Stimulated activated naive CD4-positive, alpha-beta T cell treated with Interleukin-2 at 50 U/mL for 16 hours (primary cell): Measurements from ENCODE around the gene MAN1A2.
"Not testable (repeated sequence)": the region's sequence is repeated elsewhere in the genome, so short reads cannot be mapped to it uniquely, and the experiment has no call there.

Experiments
- DNase-seq: peaks from one replicate; lab custom pipeline; 2025; lab: John Stamatoyannopoulos, UW

Gene MAN1A2

GRCh38 chr1:117367046-117368025 is at the start of gene MAN1A2:
Gene MAN1A2 (plus strand): TSS chr1:117367449. CDS start chr1:117368184, 735 bp downstream.
- DNase-seq, result peak; percentile 63

- no peak for DNase-seq
Measured at GRCh38 chr1:117318011-117318410, 49.2 kb upstream of the MAN1A2 start.

GRCh38 chr1:117318426-117318825 is 48.8 kb upstream of the MAN1A2 start:
- DNase-seq, result no peak

GRCh38 chr1:117320515-117320914 is 46.7 kb upstream of the MAN1A2 start:
- DNase-seq, result no peak

GRCh38 chr1:117321680-117322609 is 45.3 kb upstream of the MAN1A2 start:
- no peak for DNase-seq

GRCh38 chr1:117324357-117324756 is 42.9 kb upstream of the MAN1A2 start:
- no peak for DNase-seq

DNA sequence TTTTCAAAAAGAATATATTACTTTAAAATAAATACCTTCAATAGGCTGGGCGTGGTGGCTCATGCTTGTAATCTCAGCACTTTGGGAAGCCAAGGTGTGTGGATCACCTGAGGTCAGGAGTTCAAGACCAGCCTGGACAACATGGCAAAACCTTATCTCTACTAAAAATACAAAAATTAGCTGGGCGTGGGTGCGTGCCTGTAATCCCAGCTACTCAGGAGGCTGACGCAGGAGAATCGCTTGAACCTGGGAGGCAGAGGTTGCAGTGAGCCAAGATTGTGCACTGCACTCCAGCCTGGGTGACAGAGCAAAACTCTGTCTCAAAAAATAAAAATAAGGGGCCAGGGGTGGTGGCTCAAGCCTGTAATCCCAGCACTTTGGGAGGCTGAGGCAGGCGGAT is 41.2 kb upstream of the MAN1A2 start:
- DNase-seq, result not testable (repeated sequence)

DNA sequence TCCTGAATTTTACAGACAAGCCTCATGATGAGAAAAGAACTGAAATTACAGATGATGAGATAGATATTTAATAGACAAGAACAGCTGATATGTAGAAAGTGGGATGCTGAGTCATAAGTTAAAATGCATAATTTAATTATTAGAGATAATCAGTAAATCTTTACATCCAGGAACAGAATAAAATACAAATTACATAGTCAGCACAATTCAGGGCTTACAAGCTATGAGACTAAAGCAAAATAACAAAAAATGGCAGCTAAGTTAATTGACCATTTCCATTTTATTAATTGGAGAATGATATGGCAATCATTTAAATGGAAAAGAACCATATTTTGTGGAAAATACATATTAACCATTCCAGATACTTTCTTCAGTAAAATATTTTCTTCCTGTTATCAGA is 40.2 kb upstream of the MAN1A2 start:
- no peak for DNase-seq

- no peak for DNase-seq
Measured at GRCh38 chr1:117335376-117336086, 31.7 kb upstream of the MAN1A2 start.

- no peak for DNase-seq
Measured at GRCh38 chr1:117336088-117336817, 31.0 kb upstream of the MAN1A2 start.

DNA sequence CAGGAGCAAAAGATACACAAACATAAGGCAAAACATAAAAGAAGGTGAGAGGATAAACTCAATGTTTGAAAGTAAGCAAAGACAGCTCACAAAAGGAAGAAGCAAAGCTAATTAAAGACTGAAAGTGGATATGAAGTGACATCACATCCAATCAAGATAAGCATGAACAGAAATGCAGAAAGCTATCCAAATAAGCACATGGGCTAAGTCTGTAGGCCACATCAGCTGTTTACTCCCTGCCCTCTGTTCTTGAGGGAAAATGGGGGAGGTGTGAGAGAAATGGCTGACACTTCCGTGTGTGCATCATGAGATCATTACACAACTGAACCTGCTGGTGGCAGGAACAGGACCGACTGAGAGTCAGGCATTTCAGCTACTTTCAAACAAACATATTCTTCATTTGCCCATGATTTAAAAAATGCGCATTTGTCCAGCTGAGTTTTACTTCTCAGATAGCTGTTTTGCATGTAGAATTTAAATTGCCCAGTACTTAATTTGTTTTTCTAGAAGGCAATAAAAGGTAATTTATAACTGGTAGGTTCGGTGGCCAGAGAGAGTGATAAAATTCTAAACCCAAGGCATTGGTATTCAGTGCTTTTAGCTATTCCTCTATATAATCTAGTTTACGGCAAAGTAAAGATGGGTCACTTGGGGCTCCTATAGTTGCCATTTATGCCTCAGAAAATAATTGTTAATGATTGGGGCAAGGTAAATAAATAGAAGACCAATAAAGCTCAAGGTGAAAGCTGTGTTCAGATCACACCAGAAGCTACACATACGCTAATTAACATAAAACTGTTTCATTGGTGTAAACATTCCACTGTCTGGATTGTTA is 27.2 kb upstream of the MAN1A2 start:
- DNase-seq, result peak; percentile 1

DNA sequence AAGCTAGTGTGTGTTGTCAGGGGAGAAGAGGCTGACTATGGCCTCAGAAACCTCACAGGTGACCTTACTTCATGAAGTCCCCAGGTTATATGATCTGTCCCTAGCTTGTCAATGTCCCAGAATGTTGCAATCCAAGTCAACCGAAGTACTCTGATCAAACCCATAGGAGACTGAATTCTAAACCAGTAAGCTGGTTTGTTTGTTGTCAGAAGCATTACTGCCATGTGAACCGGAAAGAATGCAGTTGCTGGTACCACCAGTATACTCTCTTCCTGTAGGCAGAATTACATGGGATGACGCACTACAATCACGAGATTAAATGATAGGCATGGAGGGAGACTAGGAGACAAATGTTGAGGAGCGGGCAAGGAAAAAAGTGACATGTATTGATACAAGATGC is 26.1 kb upstream of the MAN1A2 start:
- no peak for DNase-seq

DNA sequence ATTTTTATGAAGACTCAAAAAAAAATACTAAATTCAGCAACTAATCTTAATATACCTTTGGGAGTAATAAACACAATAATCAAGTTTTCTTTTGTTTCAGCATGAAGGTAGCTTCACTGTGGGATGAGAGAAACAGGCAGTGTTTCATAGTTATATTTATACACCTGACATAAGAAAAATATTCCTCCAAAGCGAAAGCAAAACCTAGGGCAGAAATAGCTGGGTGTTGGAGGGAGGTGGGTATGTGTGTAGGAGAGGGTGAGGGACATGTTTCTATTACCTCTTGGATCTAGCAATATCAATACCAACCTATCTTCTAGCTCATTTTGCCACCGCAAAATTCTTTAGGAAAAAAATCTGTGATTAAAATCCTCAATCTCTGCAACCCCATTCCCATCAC is 24.9 kb upstream of the MAN1A2 start:
- no peak for DNase-seq

DNA sequence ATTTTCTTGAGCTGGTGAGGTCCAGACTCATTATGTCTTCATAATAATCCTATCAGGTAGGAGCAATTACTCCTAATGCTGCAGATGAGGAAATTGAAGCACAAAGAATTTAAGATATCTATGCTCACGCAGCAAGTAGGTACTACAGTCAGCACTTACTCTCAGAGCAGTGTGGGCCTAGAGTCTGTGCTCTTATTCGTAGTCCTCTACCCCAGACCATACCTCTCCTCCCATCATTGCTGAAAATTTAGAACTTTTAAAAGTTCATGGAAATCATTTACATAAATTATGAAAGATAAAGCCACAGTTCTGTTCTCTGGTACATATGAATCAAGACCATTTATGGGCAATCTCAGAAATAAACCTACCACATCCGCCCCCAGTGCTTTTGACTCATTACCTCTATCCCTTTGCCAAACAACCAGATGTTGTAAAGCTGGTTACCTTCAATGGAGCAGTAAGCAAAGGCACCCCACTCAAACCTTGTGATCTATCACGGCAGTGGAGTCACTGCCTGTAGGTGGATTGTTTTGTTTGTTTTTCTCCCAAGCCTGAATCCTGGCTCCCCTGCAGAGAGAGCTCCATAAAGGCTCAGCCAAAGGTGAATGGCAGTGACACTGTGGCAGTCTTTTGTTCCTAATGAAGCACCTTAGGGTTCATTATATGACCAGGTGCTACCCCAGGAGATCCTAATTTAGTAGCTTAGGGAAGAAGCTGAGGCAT is 20.9 kb upstream of the MAN1A2 start:
- DNase-seq, result peak; percentile 24

- no peak for DNase-seq
Measured at GRCh38 chr1:117347907-117348306, 19.3 kb upstream of the MAN1A2 start.

- not testable (repeated sequence) for DNase-seq
Measured at GRCh38 chr1:117352695-117353094, 14.6 kb upstream of the MAN1A2 start.

DNA sequence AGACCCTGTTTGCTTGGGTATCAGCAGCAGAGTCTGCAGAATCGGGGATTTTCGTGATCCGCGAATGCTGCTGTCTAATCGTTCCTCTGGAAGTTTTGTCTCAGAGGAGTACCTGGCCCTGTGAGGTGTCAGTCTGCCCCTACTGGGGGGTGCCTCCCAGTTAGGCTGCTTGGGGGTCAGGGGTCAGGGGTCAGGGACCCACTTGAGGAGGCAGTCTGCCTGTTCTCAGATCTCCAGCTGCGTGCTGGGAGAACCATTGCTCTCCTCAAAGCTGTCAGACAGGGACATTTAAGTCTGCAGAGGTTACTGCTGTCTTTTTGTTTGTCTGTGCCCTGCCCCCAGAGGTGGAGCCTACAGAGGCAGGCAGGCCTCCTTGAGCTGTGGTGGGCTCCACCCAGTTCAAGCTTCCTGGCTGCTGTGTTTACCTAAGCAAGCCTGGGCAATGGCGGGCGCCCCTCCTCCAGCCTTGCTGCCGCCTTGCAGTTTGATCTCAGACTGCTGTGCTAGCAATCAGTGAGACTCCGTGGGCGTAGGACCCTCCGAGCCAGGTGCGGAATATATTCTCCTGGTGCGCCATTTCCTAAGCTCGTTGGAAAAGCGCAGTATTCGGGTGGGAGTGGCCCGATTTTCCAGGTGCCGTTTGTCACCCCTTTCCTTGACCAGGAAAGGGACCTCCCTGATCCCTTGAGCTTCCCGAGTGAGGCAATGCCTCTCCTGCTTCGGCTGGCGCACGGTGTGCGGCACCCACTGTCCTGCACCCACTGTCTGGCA is 9.2 kb upstream of the MAN1A2 start:
- not testable (repeated sequence) for DNase-seq

DNA sequence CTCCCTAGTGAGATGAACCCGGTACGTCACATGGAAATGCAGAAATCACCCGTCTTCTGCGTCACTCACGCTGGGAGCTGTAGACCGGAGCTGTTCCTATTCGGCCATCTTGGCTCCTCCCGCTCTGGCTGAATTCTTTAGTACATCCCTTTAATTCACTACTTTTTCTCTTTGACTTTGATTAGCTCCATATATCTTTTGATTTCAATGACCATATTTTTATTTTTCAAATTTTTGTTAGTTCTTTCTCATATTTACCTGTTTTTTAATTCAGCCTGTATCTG is 8.7 kb upstream of the MAN1A2 start:
- not testable (repeated sequence) for DNase-seq
